ENCODE results near the gene STK17A.

The STK17A gene

GRCh38 chr7:43658718-43659548 lies 76.0 kb downstream of the STK17A start:
- Histone ChIP-seq H3K27me3 (no peaks in the 10 kb centered on the region), H3K4me1 (no peaks in the 10 kb centered on the region), H3K9me3 (no peaks in the 10 kb centered on the region), H3K36me3 (peaks cover 6% of the 10 kb centered on the region; the same call in 1 of the 2 replicates), H3K4me3 (ENCODE audit: low read depth, low read length) (no peak overlapping the region)
- DNase-seq = no peak
- TF ChIP-seq, protein P1, sequence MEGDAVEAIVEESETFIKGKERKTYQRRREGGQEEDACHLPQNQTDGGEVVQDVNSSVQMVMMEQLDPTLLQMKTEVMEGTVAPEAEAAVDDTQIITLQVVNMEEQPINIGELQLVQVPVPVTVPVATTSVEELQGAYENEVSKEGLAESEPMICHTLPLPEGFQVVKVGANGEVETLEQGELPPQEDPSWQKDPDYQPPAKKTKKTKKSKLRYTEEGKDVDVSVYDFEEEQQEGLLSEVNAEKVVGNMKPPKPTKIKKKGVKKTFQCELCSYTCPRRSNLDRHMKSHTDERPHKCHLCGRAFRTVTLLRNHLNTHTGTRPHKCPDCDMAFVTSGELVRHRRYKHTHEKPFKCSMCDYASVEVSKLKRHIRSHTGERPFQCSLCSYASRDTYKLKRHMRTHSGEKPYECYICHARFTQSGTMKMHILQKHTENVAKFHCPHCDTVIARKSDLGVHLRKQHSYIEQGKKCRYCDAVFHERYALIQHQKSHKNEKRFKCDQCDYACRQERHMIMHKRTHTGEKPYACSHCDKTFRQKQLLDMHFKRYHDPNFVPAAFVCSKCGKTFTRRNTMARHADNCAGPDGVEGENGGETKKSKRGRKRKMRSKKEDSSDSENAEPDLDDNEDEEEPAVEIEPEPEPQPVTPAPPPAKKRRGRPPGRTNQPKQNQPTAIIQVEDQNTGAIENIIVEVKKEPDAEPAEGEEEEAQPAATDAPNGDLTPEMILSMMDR (IDR thresholded peaks at IDR 0.05; ENCODE audit: low read depth, low read length) = no peak

- DNase-seq = no peak
- TF ChIP-seq, protein P1 (IDR thresholded peaks at IDR 0.05; ENCODE audit: low read depth, low read length) = no peak
These were observed 76.6 kb downstream of the STK17A start for GRCh38 chr7:43659549-43659896.

GRCh38 chr7:43660141-43660540 lies 77.2 kb downstream of the STK17A start:
- H3K27me3 ChIP-seq = no peaks in the 10 kb centered on the region
- H3K4me3 ChIP-seq (ENCODE audit: low read depth, low read length) = no peak overlapping the region
- H3K36me3 ChIP-seq = peaks cover 6% of the 10 kb centered on the region; the same call in 1 of the 2 replicates
- DNase-seq = no peak
- H3K9me3 ChIP-seq = no peaks in the 10 kb centered on the region
- TF ChIP-seq, protein P1 (IDR thresholded peaks at IDR 0.05; ENCODE audit: low read depth, low read length) = no peak
- H3K4me1 ChIP-seq = no peaks in the 10 kb centered on the region

More at GRCh38 chr7:43659549-43659896, 76.6 kb downstream of the STK17A start:
- H3K4me3 ChIP-seq (ENCODE audit: low read depth, low read length) = no peak overlapping the region
- H3K4me1 ChIP-seq = no peaks in the 10 kb centered on the region
- no peaks in the 10 kb centered on the region for H3K9me3 ChIP-seq
- H3K36me3 ChIP-seq = peaks cover 6% of the 10 kb centered on the region; the same call in 1 of the 2 replicates
- no peaks in the 10 kb centered on the region for H3K27me3 ChIP-seq

- Histone ChIP-seq H3K4me1 (no peaks in the 10 kb centered on the region), H3K27me3 (no peaks in the 10 kb centered on the region), H3K36me3 (peaks cover 6% of the 10 kb centered on the region; the same call in 1 of the 2 replicates), H3K4me3 (ENCODE audit: low read depth, low read length) (no peak overlapping the region), H3K9me3 (no peaks in the 10 kb centered on the region)
- TF ChIP-seq, protein P1 (IDR thresholded peaks at IDR 0.05; ENCODE audit: low read depth, low read length) = no peak
- DNase-seq = no peak
These were observed 81.8 kb downstream of the STK17A start for GRCh38 chr7:43664681-43665080.

DNA sequence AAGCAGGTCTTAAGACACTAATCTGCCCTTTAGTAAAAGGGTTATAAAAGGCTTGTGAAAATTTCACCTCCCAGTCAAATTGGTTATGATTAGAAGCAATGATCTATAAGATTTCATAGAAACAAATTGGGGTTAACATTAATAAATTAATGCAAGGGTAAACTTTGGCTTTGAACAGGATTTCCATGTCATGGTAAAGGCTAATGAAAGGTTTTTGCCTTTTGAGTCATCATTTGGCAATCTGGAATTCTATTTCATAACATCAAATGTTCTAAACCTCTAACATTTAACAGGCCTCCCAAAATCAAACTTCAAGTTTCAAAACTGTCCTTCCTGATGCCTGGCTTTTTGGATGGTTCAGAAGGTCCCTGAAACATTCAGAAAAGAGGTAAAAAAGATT lies 84.0 kb downstream of the STK17A start:
- DNase-seq = no peak
- no peaks in the 10 kb centered on the region for H3K4me1 ChIP-seq
- H3K9me3 ChIP-seq = no peaks in the 10 kb centered on the region; the same call in 1 of the 2 replicates
- H3K27me3 ChIP-seq = no peaks in the 10 kb centered on the region
- TF ChIP-seq, protein P1 (IDR thresholded peaks at IDR 0.05; ENCODE audit: low read depth, low read length) = no peak
- peaks cover 6% of the 10 kb centered on the region; the same call in 1 of the 2 replicates for H3K36me3 ChIP-seq
- H3K4me3 ChIP-seq (ENCODE audit: low read depth, low read length) = no peak overlapping the region

- Histone ChIP-seq H3K4me1 (no peaks in the 10 kb centered on the region), H3K27me3 (no peaks in the 10 kb centered on the region), H3K9me3 (no peaks in the 10 kb centered on the region; the same call in 1 of the 2 replicates), H3K4me3 (ENCODE audit: low read depth, low read length) (no peak overlapping the region), H3K36me3 (peaks cover under 1% of the 10 kb centered on the region; the same call in 1 of the 2 replicates)
- TF ChIP-seq, protein P1 (IDR thresholded peaks at IDR 0.05; ENCODE audit: low read depth, low read length) = no peak
- DNase-seq = no peak
These were observed 85.1 kb downstream of the STK17A start for GRCh38 chr7:43668035-43668434.

Measured in BE2C (cell line).